ENCODE data around the gene ACBD3. TPM values are rescaled to one million over a fixed set of nuclear protein-coding genes. Genes with fewer than 3 reads are reported as not detected.

Gene ACBD3
- total RNA-seq, 1 donor: 80.3 TPM

DNA sequence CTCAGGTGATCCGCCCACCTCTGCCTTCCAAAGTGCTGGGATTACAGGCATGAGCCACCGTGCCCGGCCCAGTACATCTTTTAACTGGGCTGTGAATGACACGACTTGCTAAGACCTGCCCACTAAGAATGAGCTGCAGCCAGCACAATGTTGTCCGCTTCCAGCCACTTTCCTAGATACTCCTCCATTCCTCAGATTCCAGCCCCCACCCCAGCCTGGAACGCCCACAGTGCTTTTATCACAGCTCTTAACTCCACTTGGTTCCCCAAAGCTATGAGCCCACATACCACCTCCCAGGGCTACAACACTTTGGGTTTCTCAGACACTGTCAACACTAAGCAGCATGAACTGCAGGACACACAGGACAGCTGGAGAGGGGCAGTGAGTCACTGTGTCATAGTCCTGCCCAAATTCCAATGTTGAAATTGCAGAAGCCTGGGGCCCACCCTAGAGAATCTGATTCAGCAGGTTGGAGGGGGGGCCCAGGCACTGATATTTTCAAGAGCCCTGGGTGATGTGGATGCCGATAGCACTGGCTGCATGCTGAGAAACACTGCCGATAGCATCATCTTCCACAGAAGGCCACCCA, 58.0 kb downstream of the ACBD3 start:
- H3K79me2 ChIP-seq (ENCODE audit: insufficient read depth, low read length): no peaks in the 10 kb centered on the region
- TF ChIP-seq, protein P1, sequence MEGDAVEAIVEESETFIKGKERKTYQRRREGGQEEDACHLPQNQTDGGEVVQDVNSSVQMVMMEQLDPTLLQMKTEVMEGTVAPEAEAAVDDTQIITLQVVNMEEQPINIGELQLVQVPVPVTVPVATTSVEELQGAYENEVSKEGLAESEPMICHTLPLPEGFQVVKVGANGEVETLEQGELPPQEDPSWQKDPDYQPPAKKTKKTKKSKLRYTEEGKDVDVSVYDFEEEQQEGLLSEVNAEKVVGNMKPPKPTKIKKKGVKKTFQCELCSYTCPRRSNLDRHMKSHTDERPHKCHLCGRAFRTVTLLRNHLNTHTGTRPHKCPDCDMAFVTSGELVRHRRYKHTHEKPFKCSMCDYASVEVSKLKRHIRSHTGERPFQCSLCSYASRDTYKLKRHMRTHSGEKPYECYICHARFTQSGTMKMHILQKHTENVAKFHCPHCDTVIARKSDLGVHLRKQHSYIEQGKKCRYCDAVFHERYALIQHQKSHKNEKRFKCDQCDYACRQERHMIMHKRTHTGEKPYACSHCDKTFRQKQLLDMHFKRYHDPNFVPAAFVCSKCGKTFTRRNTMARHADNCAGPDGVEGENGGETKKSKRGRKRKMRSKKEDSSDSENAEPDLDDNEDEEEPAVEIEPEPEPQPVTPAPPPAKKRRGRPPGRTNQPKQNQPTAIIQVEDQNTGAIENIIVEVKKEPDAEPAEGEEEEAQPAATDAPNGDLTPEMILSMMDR (IDR thresholded peaks at IDR 0.05; ENCODE audit: extremely low read depth, low read depth, low read length): no peak
- no peak overlapping the region for H3K4me3 ChIP-seq (ENCODE audit: insufficient read depth, low read length)
- peaks cover 8% of the 10 kb centered on the region for H3K27me3 ChIP-seq (ENCODE audit: insufficient read depth, low read length)
- H3K36me3 ChIP-seq (ENCODE audit: insufficient read depth, low read length): no peaks in the 10 kb centered on the region
- no peak overlapping the region for H3K27ac ChIP-seq (ENCODE audit: low read depth, low read length)
- no peaks in the 10 kb centered on the region for H3K9me3 ChIP-seq (ENCODE audit: low read depth, low read length)
- no peak overlapping the region for H3K4me2 ChIP-seq (ENCODE audit: insufficient read depth, low read length)
- H4K20me1 ChIP-seq (ENCODE audit: insufficient read depth, low read length): no peaks in the 10 kb centered on the region
- no peak overlapping the region for H2AFZ ChIP-seq (ENCODE audit: low read length)
- DNase-seq (ENCODE audit: insufficient read length, low spot score, missing footprints): peak; percentile 75
- H3K4me1 ChIP-seq (ENCODE audit: insufficient read depth, low read length): peaks cover 3% of the 10 kb centered on the region

DNA sequence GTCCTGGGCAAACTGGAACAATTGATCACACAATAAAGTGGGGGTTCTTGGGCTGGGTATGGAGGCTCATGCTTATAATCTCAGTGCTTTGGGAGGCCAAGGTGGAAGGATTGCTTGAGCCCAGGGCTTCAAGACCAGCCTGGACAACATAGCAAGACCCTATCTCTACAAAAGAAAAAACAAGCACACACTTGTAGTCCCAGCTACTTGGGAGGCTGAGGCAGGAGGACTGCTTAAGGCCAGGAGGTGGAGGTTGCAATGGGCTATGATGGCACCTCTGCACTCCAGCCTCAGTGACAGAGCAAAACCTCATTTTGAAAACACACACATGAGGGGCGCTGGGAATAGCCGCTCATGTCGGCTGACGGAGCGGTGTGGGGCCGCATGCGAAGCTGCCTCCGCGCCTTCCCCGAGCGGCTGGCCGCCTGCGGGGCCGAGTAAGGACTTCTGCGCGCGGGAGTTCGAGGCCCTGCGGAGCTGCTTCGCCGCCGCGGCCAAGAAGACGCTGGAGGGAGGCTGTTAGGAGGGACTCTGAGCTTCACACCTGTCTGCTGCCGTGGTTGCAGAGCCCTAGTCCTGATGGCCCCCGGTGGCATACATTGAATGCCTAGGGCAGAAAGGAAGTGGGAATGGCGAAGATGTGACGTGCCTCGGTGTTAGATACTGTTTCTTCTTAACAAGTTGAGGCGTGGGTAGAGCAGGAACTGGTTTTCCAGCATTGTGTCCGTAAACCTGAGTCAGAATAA, 59.5 kb downstream of the ACBD3 start:
- Histone ChIP-seq H2AFZ (ENCODE audit: low read length) (no peak overlapping the region), H3K79me2 (ENCODE audit: insufficient read depth, low read length) (no peaks in the 10 kb centered on the region), H3K27ac (ENCODE audit: low read depth, low read length) (no peak overlapping the region), H3K4me3 (ENCODE audit: insufficient read depth, low read length) (no peak overlapping the region), H3K4me1 (ENCODE audit: insufficient read depth, low read length) (peaks cover 3% of the 10 kb centered on the region), H3K4me2 (ENCODE audit: insufficient read depth, low read length) (no peak overlapping the region), H3K9me3 (ENCODE audit: low read depth, low read length) (no peaks in the 10 kb centered on the region), H4K20me1 (ENCODE audit: insufficient read depth, low read length) (no peaks in the 10 kb centered on the region), H3K36me3 (ENCODE audit: insufficient read depth, low read length) (no peaks in the 10 kb centered on the region), H3K27me3 (ENCODE audit: insufficient read depth, low read length) (no peaks in the 10 kb centered on the region)
- TF ChIP-seq, protein P1 (IDR thresholded peaks at IDR 0.05; ENCODE audit: extremely low read depth, low read depth, low read length): no peak
- DNase-seq (ENCODE audit: insufficient read length, low spot score, missing footprints): peak; percentile 14

DNA sequence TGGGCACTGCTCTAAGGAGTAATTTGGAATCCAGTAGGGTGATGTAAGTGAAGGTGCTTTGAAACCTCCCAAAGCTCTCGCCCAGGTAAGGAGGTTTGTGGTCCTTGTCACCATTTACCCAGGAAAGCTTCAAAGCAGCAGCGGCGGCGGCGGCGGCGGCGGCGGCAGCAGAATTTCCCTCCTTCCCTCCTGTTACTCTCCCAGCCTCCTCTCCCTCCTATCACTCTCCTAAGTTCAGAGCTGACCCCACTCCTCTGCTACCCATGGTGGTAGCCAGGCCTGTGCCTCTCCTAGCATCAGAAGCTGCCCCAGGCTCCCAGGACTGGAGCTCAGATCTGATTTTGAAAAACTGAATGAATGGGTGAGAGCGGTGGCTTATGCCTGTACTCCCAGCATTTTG, 60.7 kb downstream of the ACBD3 start:
- no peaks in the 10 kb centered on the region for H3K9me3 ChIP-seq (ENCODE audit: low read depth, low read length)
- no peak overlapping the region for H3K27ac ChIP-seq (ENCODE audit: low read depth, low read length)
- peaks cover 3% of the 10 kb centered on the region for H3K4me1 ChIP-seq (ENCODE audit: insufficient read depth, low read length)
- H3K79me2 ChIP-seq (ENCODE audit: insufficient read depth, low read length): no peaks in the 10 kb centered on the region
- TF ChIP-seq, protein P1 (IDR thresholded peaks at IDR 0.05; ENCODE audit: extremely low read depth, low read depth, low read length): no peak
- H2AFZ ChIP-seq (ENCODE audit: low read length): no peak overlapping the region
- H3K4me3 ChIP-seq (ENCODE audit: insufficient read depth, low read length): no peak overlapping the region
- DNase-seq (ENCODE audit: insufficient read length, low spot score, missing footprints): peak; percentile 86
- no peak overlapping the region for H3K4me2 ChIP-seq (ENCODE audit: insufficient read depth, low read length)
- no peaks in the 10 kb centered on the region for H3K27me3 ChIP-seq (ENCODE audit: insufficient read depth, low read length)
- H4K20me1 ChIP-seq (ENCODE audit: insufficient read depth, low read length): no peaks in the 10 kb centered on the region
- H3K36me3 ChIP-seq (ENCODE audit: insufficient read depth, low read length): no peaks in the 10 kb centered on the region

DNA sequence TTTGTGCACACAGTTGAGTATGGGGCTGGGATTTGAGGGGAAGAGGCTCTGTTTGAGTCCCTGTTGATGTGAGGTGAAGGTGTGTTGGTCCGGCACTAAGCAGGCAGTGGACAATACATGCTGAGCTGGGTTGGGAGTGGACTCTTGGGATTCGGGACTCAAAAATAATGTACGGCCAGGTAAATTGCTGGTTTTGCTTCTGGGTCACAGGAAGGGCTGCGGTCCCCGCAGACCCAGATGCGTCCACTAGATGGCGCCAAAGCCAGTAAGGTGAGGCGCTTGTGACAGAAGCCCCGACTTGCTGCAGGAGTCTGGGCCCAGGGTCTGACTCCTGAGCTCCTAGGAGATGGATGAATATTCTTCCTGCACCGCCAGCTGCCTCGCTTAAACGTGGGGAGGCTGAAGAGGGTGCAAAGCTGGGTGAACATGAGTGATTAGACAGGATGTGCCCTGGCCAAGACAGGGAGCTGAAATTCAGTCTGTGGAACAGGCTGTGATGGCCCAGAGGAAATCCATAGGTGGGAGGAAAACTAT, 61.4 kb downstream of the ACBD3 start:
- Histone ChIP-seq H3K79me2 (ENCODE audit: insufficient read depth, low read length) (no peaks in the 10 kb centered on the region), H3K4me1 (ENCODE audit: insufficient read depth, low read length) (peaks cover 3% of the 10 kb centered on the region), H3K27ac (ENCODE audit: low read depth, low read length) (no peak overlapping the region), H4K20me1 (ENCODE audit: insufficient read depth, low read length) (no peaks in the 10 kb centered on the region), H2AFZ (ENCODE audit: low read length) (no peak overlapping the region), H3K27me3 (ENCODE audit: insufficient read depth, low read length) (no peaks in the 10 kb centered on the region), H3K36me3 (ENCODE audit: insufficient read depth, low read length) (no peaks in the 10 kb centered on the region), H3K4me3 (ENCODE audit: insufficient read depth, low read length) (no peak overlapping the region), H3K9me3 (ENCODE audit: low read depth, low read length) (no peaks in the 10 kb centered on the region), H3K4me2 (ENCODE audit: insufficient read depth, low read length) (no peak overlapping the region)
- DNase-seq (ENCODE audit: insufficient read length, low spot score, missing footprints): peak; percentile 98
- TF ChIP-seq, protein P1 (IDR thresholded peaks at IDR 0.05; ENCODE audit: extremely low read depth, low read depth, low read length): peak; percentile 98

Measured in osteoblast (primary cell).